NCI-H128 (cell line): ENCODE measurements around the gene NXF2B.
"Not testable (repeated sequence)": the region's sequence is repeated elsewhere in the genome, so short reads cannot be mapped to it uniquely, and the experiment has no call there.

ENCODE experiments used
- DNase-seq: peaks from one replicate; lab custom pipeline; 2025; ENCODE audit not compliant: unreplicated experiment; lab: John Stamatoyannopoulos, UW

Gene NXF2B

GRCh38 chrX:102439908-102440307, at the start of gene NXF2B:
NXF2B (minus strand) TSS chrX:102440008; CDS start chrX:102380036, 59,972 bp downstream.
- not testable (repeated sequence) for DNase-seq

GRCh38 chrX:102478765-102479164, 39.0 kb upstream of the NXF2B start:
- not testable (repeated sequence) for DNase-seq

- DNase-seq: not testable (repeated sequence)
Measured at GRCh38 chrX:102471762-102472220, 32.0 kb upstream of the NXF2B start, which contains the start of gene TCP11X2. TCP11X2 (minus strand) TSS chrX:102471812.

- not testable (repeated sequence) for DNase-seq
Measured at GRCh38 chrX:102470215-102470614, 30.4 kb upstream of the NXF2B start.

- not testable (repeated sequence) for DNase-seq
Measured at GRCh38 chrX:102458615-102459014, 18.8 kb upstream of the NXF2B start.

- DNase-seq: not testable (repeated sequence)
Measured at GRCh38 chrX:102414493-102414892, 25.3 kb downstream of the NXF2B start.

- no peak for DNase-seq
Measured at GRCh38 chrX:102345916-102346315, 93.9 kb downstream of the NXF2B start.

- no peak for DNase-seq
Measured at GRCh38 chrX:102341867-102342266, 97.9 kb downstream of the NXF2B start.

- no peak for DNase-seq
Measured at GRCh38 chrX:102339312-102340298, 100.2 kb downstream of the NXF2B start.

GRCh38 chrX:102338162-102338561, 101.6 kb downstream of the NXF2B start:
- no peak for DNase-seq
